ENCODE results near the gene ZNF354C. TPM values are rescaled to one million over a fixed set of nuclear protein-coding genes. Genes with fewer than 3 reads are reported as not detected.

ZNF354C gene
- total and polyA plus RNA-seq, 2 of the 8 experiments (the other 6 are each of a cell fraction or from before 2014, with no cell fraction given), result 0.85 to 2.3 TPM

- TF ChIP-seq HDAC2 (IDR thresholded peaks at IDR 0.05; ENCODE audit: borderline replicate concordance in 1 of 2, low read depth in 2 of 2, low read length in 2 of 2) (no peak), HDAC6 (IDR thresholded peaks at IDR 0.05; ENCODE audit: low read depth, low read length) (no peak)
These were observed 65.8 kb downstream of the ZNF354C start (continued) for GRCh38 chr5:179125789-179126505.
